GM12875 (cell line): ENCODE results near the gene UGGT2.

Source experiments
- H3K4me3 ChIP-seq: one replicate; pipeline ENCODE4 v1.5.1; 2011; ENCODE audit warnings: low read depth, low read length, control low read depth
- CTCF ChIP-seq: IDR thresholded peaks from 2 replicates; pipeline ENCODE4 v1.5.1; 2011; ENCODE audit warnings: low read depth, mild to moderate bottlenecking, control low read depth, inconsistent platforms, low read length, moderate library complexity, borderline replicate concordance; ENCODE audit not compliant: insufficient read depth

Gene UGGT2

GRCh38 chr13:95834134-95834765 lies 219.0 kb downstream of the UGGT2 start:
- H3K4me3 ChIP-seq: no peak overlapping the region
- peak; percentile 79 for TF ChIP-seq CTCF

GRCh38 chr13:95833719-95834118 lies 219.5 kb downstream of the UGGT2 start:
- H3K4me3 ChIP-seq: no peak overlapping the region
- TF ChIP-seq CTCF: no peak

GRCh38 chr13:95833126-95833525 lies 220.1 kb downstream of the UGGT2 start:
- H3K4me3 ChIP-seq: no peak overlapping the region
- TF ChIP-seq CTCF: no peak

- H3K4me3 ChIP-seq: no peak overlapping the region
- no peak for TF ChIP-seq CTCF
Measured at GRCh38 chr13:95822303-95822702, 230.9 kb downstream of the UGGT2 start.

GRCh38 chr13:95814495-95814894 lies 238.7 kb downstream of the UGGT2 start:
- H3K4me3 ChIP-seq: no peak overlapping the region
- no peak for TF ChIP-seq CTCF

GRCh38 chr13:95813139-95813538 lies 240.1 kb downstream of the UGGT2 start:
- H3K4me3 ChIP-seq: no peak overlapping the region
- no peak for TF ChIP-seq CTCF

GRCh38 chr13:95809429-95809828 lies 243.8 kb downstream of the UGGT2 start:
- H3K4me3 ChIP-seq: no peak overlapping the region
- TF ChIP-seq CTCF: no peak
